GM21526 (cell line): ENCODE results near the gene PES1.
"Not testable (repeated sequence)": the region's sequence is repeated elsewhere in the genome, so short reads cannot be mapped to it uniquely, and the experiment has no call there.

ENCODE experiments used
- ATAC-seq: cut with Tn5 transposase; IDR thresholded peaks from one replicate; pipeline ENCODE4 v1.9.1; 2021; ENCODE audit warnings: moderate library complexity; ENCODE audit not compliant: unreplicated experiment, low FRiP score

PES1 gene

DNA sequence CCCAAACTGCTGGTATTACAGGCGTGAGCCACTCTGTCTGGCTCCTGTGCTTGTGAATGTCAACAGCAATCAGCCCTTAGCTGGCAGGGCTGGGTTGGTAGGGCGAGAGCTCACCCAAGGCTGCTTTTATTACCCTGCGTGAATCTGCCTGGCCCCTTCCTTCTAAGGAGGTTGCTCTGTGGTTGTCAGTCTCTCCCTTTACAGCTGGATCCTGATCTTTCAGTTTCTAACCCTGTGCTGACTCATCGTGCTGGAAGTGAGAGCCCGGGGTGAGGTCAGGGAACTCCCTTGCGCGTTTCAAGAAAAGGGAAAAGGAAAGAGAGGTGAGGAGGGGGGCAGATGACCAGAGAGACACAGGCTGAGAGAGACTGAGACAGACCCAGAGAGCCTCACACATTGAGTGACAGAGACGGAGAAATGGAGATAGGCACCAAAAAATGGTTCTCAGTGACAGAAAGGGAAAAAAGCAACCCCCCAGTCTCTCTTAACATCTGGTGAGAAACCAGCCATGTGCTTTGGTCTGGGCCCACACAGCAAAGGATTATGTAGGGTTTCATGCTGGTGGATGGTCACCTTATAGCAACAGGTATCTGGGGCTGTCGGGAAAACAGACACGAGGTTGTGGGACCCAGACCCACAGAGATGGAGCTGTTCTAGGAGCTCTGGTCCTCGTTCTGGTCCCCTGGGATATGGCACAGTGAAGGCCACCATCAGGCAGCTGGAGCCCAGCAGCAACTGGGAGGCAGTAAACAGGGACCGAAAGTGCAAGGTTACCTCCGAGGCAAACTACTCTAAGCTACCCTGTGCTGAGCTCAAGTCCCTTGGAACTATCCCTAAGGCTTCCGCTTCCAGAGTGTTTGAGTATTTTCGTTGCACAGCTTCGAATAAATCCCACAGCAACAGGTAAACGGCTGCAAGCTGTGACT is 17.8 kb upstream of the PES1 start:
- no peak for ATAC-seq

DNA sequence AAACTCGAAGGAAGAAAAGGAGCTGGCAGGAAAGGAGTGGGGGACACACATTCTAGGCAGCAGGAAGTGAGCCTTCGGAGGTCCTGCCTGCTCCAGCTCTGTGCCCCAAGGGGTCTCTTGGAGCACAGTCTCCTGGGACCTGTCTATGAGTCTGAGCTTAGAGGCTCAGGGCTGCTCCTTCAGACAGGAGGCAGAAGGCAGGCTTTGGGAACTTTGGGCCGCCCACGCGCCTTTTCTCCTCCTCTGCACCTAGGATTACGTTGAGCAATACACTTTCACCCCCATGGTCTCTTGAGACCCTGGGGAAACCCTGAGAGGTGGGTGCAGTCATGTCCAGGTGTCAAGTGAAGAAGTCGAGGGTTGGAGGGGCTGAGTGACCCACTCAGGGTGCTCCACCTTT is 16.2 kb upstream of the PES1 start:
- no peak for ATAC-seq

DNA sequence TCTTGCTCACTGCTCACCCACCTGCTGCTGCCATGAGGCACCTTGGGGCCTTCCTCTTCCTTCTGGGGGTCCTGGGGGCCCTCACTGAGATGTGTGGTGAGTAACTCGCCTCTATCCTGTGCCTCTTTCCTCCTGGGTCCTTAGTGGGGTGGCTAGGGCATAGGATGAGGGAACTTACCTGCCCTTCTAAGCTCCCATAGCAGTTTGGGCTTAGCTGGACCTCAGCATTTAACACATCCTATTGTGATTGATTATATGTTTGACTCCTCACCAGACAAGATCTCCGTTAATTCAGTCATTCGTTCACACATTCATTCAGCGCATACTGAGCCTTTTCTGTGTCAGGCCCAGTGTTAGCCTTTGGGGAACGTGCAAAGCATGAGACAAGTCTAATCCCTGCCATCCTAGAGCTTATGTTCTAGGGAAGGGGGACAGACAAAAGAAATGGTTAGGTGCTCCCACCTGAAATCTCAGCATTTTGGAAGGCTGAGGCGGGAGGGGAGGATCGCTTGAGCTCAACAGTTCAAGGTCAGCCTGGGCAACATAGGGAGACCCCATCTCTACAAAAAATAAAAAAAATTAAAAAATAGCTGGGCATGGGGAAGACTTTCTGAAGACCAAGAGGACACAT is 15.7 kb upstream of the PES1 start:
- ATAC-seq, result no peak

DNA sequence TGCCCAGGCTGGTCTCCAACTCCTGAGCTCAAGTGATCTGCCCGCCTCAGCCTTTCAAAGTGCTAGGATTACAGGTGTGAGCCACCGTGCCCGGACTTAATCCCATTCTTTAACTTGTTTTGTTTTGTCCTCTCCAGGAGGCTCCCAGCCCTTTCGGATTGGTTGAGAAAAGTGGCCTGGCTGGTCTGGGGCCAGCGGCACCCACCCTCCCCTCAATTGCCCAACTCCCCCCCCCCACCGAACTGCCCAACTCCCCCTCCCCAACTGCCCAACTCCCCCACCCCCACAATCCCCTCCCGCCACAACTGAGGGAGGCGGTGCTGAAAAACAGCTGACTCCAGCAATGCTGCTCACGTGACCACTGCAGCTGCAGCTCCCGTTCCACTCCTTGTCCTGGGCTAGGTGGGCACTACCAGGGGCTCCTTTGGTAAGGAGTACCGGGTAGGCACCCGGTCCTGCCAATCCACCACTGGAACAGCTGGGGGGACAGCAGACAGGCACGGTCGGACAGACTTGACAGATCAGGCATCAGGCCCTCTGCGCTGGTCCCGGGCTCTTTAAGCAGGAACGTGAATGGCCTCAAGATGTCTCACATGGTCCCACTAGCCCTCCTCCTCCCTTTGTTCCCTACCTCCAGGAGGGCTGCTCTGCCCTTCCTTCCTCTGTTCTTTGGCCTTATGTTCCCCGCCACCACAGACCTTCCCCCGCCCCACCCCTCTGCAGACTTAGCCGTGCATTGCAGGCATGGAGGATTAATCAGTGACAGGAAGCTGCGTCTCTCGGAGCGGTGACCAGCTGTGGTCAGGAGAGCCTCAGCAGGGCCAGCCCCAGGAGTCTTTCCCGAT is 15.0 kb upstream of the PES1 start, which contains the start of gene TCN2:
Gene TCN2, plus strand, starts transcription at position 720 of the 845 bp plus-strand sequence. CDS start 158 bp downstream, outside the sequence.
- ATAC-seq, result no peak

DNA sequence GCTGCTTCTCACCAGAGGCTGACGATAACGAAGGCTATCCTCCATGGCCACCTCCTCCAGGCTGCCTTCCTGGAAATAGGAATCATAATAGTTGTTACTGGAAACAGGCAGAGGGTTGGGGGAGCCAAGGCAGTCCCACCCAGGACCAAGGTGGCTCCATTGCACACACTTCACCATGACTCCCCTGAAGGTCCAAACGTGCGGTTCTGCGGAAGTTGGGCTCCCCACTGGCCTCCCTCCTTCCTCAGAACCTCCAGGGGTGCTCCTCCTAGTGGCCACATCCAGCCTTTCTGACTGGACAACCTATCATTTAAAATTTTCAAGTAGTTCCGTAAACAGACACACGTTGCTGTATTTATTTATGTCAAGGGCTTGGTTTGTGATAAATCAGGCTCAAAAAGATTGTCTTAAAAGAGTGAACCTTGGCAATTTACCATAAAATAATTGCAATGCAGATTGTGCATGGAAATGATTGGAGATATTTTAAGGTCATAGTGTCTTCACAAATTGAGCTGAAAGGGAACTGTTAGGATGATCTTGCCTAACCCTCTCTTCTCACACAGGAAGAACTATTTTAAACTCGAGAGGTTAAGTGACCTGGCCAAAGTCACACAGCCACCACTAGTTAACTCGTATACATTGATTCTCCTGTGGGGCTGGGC is 13.9 kb upstream of the PES1 start:
- ATAC-seq, result no peak

DNA sequence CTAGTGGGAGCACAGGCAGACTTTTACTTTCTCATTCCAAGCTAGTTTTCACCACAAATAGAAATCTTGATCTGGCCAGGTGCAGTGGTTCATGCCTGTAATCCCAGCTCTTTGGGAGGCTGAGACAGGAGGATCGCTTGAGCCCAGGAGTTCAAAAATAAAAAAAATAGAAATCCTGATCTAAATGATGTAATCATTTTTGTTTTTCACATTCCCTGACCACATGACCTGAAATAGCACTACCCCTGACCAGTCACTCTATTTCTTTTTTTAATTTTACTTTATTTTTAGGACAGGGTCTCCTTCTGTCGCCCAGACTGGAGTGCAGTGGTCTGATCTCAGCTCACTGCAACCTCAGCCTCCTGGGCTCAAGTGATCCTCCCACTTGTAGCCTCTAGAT is 13.0 kb upstream of the PES1 start:
- ATAC-seq, result no peak

DNA sequence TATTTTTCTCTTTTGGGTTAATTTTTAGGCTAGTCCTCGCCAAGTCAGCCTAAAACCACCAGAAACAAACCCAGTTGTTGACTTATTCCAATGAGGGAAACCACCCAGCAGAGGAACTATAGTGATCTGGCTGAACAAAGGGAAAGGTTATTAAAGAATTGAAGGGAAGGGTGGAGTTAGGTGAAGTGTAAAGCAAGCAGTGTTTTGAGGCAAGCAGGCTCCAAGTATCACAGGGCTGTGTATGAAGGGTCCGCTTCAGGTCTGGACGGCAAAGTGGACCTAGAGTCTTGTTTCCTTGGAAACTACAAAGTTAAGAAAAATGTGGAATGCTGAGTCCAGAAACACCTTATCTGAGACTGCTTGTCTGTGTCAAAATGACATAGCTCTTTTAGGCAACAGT is 12.1 kb upstream of the PES1 start:
- no peak for ATAC-seq

DNA sequence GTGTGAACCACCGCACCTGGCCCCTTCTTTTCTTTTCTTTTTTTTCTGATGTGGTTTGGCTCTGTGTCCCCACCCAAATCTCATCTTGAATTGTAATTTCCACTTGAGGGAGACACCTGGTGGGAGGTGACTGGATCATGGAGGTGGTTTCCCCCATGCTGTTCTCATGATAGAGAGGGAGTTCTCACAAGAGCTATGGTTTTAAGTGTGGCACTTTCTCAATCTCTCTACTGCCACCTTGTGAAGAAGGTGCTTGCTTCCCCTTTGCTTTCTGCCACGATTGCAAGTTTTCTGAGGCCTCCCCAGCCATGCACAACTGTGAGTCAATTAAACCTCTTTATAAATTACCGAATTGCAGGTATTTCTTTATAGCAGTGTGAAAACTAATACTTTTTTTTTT is 10.3 kb upstream of the PES1 start:
- no peak for ATAC-seq

DNA sequence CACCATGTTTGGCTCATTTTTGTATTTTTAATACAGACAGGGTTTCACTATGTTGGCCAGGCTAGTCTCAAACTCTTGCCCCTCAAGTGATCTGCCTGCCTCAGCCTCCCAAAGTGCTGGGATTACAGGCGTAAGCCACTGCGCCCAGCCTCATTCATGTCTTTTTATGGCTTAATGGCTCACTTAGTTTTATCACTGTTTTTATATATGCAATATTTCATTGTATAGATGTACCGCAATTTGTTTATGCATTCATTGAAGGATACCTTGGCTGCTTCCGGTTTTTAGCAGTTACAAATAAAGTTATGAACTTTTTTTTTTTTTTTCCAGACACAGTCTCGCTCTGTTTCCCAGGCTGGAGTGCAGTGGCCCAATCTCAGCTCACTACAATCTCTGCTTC is 9.8 kb upstream of the PES1 start:
- ATAC-seq, result no peak

DNA sequence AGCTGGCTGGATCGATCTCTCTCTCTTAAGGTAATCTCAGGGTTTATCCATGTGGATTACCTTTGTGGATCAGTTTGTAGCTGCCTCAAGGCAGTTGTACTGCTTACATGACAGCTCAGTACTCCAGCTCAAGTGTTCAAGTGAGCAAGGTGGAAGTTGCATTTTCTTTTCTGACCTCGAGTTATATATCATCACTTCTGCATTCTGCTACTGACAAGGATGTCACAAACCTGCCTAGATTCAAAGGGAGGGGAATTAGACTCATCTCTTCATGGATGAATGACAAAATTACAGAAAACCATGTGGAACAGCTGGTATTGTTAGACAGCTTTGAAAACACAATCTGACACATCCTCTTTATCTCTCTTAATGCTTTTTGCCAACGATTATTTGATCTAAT is 9.2 kb upstream of the PES1 start:
- no peak for ATAC-seq

DNA sequence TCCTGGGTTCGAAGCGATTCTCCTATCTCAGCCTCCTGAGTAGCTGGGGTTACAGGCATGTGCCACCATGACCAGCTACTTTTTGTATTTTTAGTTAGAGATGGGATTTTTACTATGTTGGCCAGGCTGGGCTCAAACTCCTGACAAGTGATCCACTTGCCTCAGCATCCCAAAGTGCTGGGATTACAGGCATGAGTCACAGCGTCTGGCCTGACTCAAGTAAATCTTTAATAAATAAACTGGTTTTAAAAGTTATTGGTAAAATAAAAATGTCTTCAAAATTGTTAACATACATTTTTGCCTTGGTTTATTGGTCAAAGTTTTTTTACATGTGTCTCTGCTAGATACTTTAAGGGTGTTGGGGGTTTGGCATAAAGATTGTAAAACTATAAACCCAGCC is 7.3 kb upstream of the PES1 start:
- ATAC-seq, result no peak

DNA sequence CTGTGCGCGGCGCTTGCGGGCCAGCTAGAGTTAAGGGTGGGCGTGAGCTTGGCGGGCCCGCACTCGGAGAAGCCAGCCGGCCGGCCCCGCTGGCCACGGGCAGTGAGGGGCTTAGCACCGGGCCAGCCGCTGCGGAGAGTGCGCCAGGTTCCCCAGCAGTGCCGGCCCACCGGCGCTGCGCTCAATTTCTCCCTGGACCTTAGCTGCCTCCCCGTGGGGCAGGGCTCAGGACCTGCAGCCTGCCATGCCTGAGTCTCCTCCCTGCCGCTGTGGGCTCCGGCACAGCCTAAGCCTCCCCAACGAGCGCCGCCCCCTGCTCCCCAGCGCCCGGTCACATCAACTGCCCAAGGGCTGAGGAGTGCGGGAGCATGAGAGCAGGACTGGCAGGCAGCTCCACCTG is 5.2 kb upstream of the PES1 start:
- no peak for ATAC-seq

DNA sequence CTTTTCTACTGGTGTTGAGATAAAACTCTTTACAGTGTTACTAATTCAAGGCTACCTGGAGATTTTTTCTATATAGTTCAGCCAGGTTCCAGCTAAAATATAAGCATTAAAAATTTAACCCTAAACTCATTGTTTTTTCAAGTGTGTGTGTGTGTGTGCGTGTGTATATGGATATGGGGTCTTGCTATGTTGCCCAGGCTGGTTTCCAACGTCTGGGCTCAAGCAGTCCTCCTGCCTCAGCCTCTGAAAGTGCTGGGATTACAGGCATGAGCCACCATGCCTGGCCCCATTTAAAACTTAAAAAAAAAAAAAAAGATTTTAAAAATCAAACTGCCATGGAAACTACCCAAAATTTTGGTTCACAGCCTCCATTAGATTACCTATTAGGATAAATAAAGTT is 4.5 kb upstream of the PES1 start:
- no peak for ATAC-seq

DNA sequence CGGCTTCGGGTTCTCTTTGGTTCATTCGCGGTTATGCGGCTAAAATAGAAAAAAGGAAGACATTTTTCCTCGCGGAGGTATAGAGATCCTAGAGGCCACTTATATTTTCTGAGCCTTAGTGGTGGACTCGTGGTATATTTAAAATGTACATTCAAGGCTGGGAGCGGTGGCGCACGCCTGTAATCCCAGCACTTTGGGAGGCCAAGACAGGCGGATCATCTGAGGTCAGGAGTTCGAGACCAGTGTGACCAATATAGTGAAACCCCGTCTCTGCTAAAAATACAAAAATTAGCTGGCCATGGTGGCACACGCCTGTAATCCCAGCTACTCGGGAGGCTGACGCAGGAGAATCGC is 627 bp upstream of the PES1 start:
- not testable (repeated sequence) for ATAC-seq

DNA sequence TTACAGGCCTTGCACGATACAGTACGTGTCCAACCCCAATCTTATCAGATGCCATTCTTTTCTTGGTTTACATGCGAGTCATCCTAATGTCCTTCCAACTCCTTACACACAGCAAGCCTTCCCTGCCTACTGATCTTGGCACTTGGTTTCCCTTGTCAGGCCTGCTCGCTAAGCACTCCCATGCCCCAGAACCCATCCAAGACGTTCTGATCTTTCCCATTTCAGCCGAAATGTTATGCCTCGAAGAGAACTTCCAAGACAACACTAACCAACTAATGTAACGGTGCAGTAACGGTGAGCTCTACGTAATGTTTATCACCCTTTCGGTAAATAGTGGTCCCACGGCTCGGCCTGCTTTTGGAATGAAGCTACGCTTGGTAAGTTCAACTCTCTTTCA is 521 bp downstream of the PES1 start:
- ATAC-seq, result no peak

DNA sequence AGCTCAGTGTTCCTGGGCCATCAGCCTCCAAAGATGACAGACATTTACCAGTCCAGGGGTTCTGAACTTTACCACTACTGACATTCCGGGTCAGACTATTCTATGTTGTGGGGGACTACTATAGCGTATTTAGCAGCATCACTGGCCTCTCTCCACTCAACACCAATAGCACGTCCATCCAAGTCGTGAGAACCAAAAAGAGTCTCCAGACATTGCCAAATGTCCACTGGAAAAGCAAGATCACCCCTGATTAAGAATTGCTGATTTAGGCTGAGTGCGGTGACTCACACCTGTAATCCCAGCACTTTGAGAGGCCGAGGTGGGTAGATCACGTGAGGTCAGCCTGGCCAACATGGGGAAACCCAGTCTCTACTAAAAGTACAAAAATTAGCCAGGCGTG is 5.3 kb downstream of the PES1 start:
- no peak for ATAC-seq

DNA sequence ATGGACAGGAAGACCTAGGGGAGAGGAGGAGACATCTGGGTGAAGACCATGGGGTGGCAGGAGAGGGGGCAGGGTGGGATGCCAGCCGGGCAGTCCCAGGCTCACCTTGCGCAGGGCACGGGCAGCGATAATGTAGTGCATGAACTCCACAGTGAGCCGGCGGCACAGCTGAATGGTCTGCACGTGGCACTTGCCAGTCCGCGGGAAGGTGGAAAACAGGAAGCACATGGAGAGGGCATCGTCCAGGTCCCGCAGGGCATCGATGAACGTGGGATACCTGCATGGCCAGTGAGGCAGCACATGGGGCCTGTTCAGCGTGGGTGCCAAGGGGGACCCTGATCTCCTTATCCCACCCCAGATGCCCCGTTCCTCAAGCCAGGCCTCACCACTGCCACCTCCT is 7.3 kb downstream of the PES1 start:
- ATAC-seq, result no peak

DNA sequence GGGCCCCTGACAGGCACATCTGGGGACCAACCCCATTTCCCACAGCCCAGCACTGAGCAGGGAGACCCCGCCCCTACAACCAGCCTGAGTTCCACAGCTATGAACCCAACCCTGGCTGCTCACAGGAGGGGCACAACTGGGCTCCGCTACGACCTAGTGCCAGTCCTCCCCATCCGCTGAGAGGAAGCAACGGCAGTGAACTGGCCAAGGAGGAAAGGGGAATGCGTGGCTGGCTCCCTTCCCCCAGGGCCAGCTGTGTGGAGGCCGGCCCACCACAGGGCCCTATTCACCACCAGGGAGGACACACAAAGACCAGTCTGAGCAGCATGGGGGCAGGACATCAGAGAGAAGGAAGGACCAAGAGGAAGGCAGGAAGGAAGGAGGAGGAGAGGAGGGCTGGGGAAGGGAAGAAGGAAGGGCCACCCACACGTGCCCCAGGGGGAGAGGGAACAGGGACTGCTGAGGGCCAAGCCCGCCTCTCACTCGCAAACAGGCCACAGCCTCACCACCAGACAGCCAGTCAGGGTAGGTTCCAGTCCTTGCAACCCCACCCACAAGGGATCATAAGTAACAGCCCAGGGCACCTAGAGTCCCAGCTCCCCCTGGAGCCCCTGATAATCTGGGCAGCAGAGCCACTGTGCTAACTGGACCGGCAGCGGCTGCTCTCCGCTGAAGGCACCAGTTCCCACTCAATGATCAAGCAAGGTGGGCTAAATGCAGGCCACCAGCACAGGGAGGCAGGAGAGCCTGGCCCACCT is 8.7 kb downstream of the PES1 start:
- ATAC-seq, result no peak

DNA sequence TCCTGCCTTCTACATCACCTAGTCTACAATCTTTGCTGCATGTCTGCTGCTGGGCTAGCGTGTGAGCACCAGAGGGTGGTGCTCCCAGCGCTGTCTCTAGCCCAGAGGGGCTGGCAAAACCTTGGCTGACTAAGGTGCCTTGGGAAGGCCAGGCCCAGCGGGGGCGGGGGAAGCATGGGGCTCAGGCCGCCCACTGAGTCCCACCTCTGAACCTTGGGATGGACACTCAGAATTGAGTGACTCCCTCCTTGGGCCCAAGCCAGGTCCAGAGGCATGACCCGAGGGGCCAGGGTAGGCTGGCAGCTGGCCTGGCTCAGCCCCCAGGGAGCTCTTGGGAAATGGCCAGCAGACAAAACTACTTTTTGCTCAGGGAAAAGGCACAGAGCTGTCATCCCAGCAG is 9.7 kb downstream of the PES1 start:
- ATAC-seq, result no peak

DNA sequence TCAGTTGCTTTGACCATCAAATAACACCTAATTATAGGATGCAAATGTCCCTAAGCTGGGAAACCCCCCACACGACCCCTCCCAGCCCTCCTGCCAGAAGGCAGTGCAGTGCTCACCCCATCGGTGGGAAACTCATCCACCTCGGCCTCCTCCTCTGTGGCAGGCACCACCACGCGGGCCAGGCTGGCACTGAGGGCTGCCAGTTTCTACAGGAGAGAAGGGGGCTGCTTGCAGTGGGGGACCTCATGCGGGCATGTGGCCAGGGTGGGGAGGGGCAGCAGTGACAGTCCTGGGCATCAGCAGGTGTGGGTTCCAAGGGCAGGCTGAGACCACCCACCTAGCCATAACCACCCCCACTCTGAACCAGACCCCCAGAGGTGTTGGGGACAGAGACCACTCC is 10.8 kb downstream of the PES1 start:
- ATAC-seq, result no peak
